GM12878 (cell line): ENCODE results near the gene SSR3. TPM values are rescaled to one million over a fixed set of nuclear protein-coding genes. Genes with fewer than 3 reads are reported as not detected.

Experiments used
- BCLAF1 ChIP-seq: fragments of 450-650 bp; IDR thresholded peaks from 2 replicates; pipeline ENCODE4 v1.6.1; 2017; ENCODE audit warnings: antibody characterized with exemption, mild to moderate bottlenecking, moderate library complexity
- CBX3 ChIP-seq: fragments of 200-600 bp; sonication (generic); IDR thresholded peaks from 2 replicates; pipeline ENCODE4 v1.6.1; 2016; ENCODE audit warnings: low read depth, borderline replicate concordance
- CUX1 ChIP-seq: IDR thresholded peaks from 2 replicates; pipeline ENCODE4 v1.6.1; 2012; ENCODE audit warnings: improper control_type of control experiment, low read depth, low read length; ENCODE audit not compliant: insufficient replicate concordance
- DPF2 ChIP-seq: fragments of 450-650 bp; IDR thresholded peaks from 2 replicates; pipeline ENCODE4 v1.6.1; 2017; ENCODE audit warnings: mild to moderate bottlenecking
- GABPA ChIP-seq: IDR thresholded peaks from 2 replicates; pipeline ENCODE4 v1.6.1; 2014; ENCODE audit warnings: antibody characterized with exemption, low read depth, mild to moderate bottlenecking, inconsistent platforms
- KAT2A ChIP-seq: conservative IDR thresholded peaks from 2 replicates; pipeline ENCODE4 v1.6.1; 2011; ENCODE audit warnings: low read depth, low read length; ENCODE audit not compliant: control insufficient read depth
- MLLT1 ChIP-seq: fragments of 450-650 bp; IDR thresholded peaks from 2 replicates; pipeline ENCODE4 v1.6.1; 2016; ENCODE audit warnings: mild to moderate bottlenecking
- MYB ChIP-seq: fragments of 150-350 bp; IDR thresholded peaks from 2 replicates; pipeline ENCODE4 v1.6.1; 2014; ENCODE audit warnings: mild to moderate bottlenecking, low read depth, low read length, borderline replicate concordance
- PKNOX1 ChIP-seq: fragments of 450-650 bp; IDR thresholded peaks from 2 replicates; pipeline ENCODE4 v1.6.1; 2016; ENCODE audit warnings: mild to moderate bottlenecking
- RELB ChIP-seq: fragments of 450-650 bp; IDR thresholded peaks from 2 replicates; pipeline ENCODE4 v1.6.1; 2017; ENCODE audit warnings: low read depth, mild to moderate bottlenecking, moderate library complexity
- REST ChIP-seq: IDR thresholded peaks from 2 replicates; pipeline ENCODE4 v1.6.1; 2012; ENCODE audit warnings: mild to moderate bottlenecking, low read depth, low read length
- SMC3 ChIP-seq: IDR thresholded peaks from 2 replicates; pipeline ENCODE4 v1.6.1; 2011; ENCODE audit warnings: low read length, improper control_type of control experiment, borderline replicate concordance
- YBX1 ChIP-seq: fragments of 450-650 bp; IDR thresholded peaks from 2 replicates; pipeline ENCODE4 v1.6.1; 2016; ENCODE audit warnings: antibody characterized with exemption
- ZNF274 ChIP-seq: IDR thresholded peaks from one replicate; pipeline ENCODE4 v1.8.0; 2011; ENCODE audit not compliant: insufficient read length, insufficient read depth
- polyA plus RNA-seq, 11 experiments: library from polyadenylated mRNA; depleted of rRNA in 4 of 11; unstranded in 6 of 11; stranded (reverse) in 5 of 11; fragments of >200 nt; fragmentation: Nextera tagmentation in 4 of 11; fragmentation: Illumina TruSeq in 1 of 11; extraction: Ambion mirVana in 4 of 11; extraction: Trizol in 1 of 11; gene quantifications; 1 replicate in 1 of 11; 2 replicates in 10 of 11; pipeline versions ENCODE4 v1.2.1 to v1.2.3, GENCODE V29; 2011 to 2016; ENCODE audit warnings: inconsistent platforms in 2 of 11, missing spikeins in 2 of 11, low read depth in 1 of 11
- total RNA-seq, 4 experiments: library from RNA; depleted of rRNA in 3 of 4; stranded (reverse); fragments of >200 nt in 3 of 4; fragmentation: Illumina TruSeq in 1 of 4; extraction: Trizol in 1 of 4; gene quantifications; 2 replicates each; pipeline versions ENCODE4 v1.2.1 to v1.2.3, GENCODE V29; 2013 to 2021

SSR3 gene
- total and polyA plus RNA-seq, 10 of the 15 experiments (the other 5 are each of a cell fraction or from before 2014, with no cell fraction given) = 133 to 345 (median 191) TPM

- no peak for TF ChIP-seq BCLAF1
- no peak for TF ChIP-seq MYB
- no peak for TF ChIP-seq GABPA
- no peak for TF ChIP-seq KAT2A
- no peak for TF ChIP-seq REST
- no peak for TF ChIP-seq MLLT1
- no peak for TF ChIP-seq YBX1
- TF ChIP-seq RELB = peak; percentile 35; the same call in 1 of the 2 replicates
- TF ChIP-seq CBX3 = no peak
- peak; percentile 46 for TF ChIP-seq CUX1
- no peak for TF ChIP-seq PKNOX1
- no peak for TF ChIP-seq SMC3
- TF ChIP-seq DPF2 = 0 out of 2 replicates have a peak, but pooled peaks have one; percentile 19
- no peak for TF ChIP-seq ZNF274
These were observed 47.5 kb upstream of the SSR3 start (continued) for GRCh38 chr3:156602424-156602823.
